ENCODE measurements around the gene EPHB4. TPM values are rescaled to one million over a fixed set of nuclear protein-coding genes. Genes with fewer than 3 reads are reported as not detected.

The EPHB4 gene
- total and polyA plus RNA-seq, 2 of the 4 experiments (the other 2 are of a cell fraction), result 34.5 to 36.4 TPM

Small RNA genes lying within 50 kb of the gene (microRNA-seq; reads per million reads assigned to microRNA genes)
- gene MIR6875 (ENCODE audit: unreplicated experiment) (not detected), gene RN7SL750P (ENCODE audit: insufficient read depth, insufficient read length) (not detected)

Small RNA genes lying within 50 kb of the gene (small RNA-seq; reads per million reads assigned to genes)
- 0 reads per million in 5 experiments for gene RN7SL750P

Other genes starting within 250 kb of the EPHB4 start
- gene LRCH4, start 241.4 kb downstream of the EPHB4 start, total RNA-seq (2012; rRNA removed), result 5.0 and 6.1 TPM in 2 replicates
- 41.3 and 42.2 TPM in 2 replicates for gene LRCH4, start 241.4 kb downstream of the EPHB4 start, polyA plus RNA-seq (2012; rRNA removed)
- gene FBXO24, start 241.2 kb downstream of the EPHB4 start, total RNA-seq (2012; rRNA removed), result 0.28 and 0.54 TPM in 2 replicates
- gene FBXO24, start 241.2 kb downstream of the EPHB4 start, polyA plus RNA-seq (2012; rRNA removed), result 0.29 and 0.43 TPM in 2 replicates
- gene PCOLCE, start 225.2 kb downstream of the EPHB4 start, total RNA-seq (2012; rRNA removed), result 22.6 and 25.6 TPM in 2 replicates
- 364 and 385 TPM in 2 replicates for gene PCOLCE, start 225.2 kb downstream of the EPHB4 start, polyA plus RNA-seq (2012; rRNA removed)
- 2.2 and 2.3 TPM in 2 replicates for gene MOSPD3, start 215.0 kb downstream of the EPHB4 start, total RNA-seq (2012; rRNA removed)
- gene MOSPD3, start 215.0 kb downstream of the EPHB4 start, polyA plus RNA-seq (2012; rRNA removed), result 23.2 and 30.0 TPM in 2 replicates
- under 0.01 and 0.18 TPM in 2 replicates for gene TFR2, start 186.0 kb downstream of the EPHB4 start, total RNA-seq (2012; rRNA removed)
- gene TFR2, start 186.0 kb downstream of the EPHB4 start, polyA plus RNA-seq (2012; rRNA removed), result 0.24 and 0.50 TPM in 2 replicates
- not detected in 2 replicates for gene ACTL6B, start 171.1 kb downstream of the EPHB4 start, total RNA-seq (2012; rRNA removed)
- not detected in 2 replicates for gene ACTL6B, start 171.1 kb downstream of the EPHB4 start, polyA plus RNA-seq (2012; rRNA removed)
- gene GNB2, start 153.8 kb downstream of the EPHB4 start, total RNA-seq (2012; rRNA removed), result 62.0 and 67.5 TPM in 2 replicates
- gene GNB2, start 153.8 kb downstream of the EPHB4 start, polyA plus RNA-seq (2012; rRNA removed), result 245 and 279 TPM in 2 replicates
- gene GIGYF1, start 133.3 kb downstream of the EPHB4 start, total RNA-seq (2012; rRNA removed), result 3.0 and 3.3 TPM in 2 replicates
- gene GIGYF1, start 133.3 kb downstream of the EPHB4 start, polyA plus RNA-seq (2012; rRNA removed), result 10.7 and 11.6 TPM in 2 replicates
- 14.9 and 16.9 TPM in 2 replicates for gene POP7, start 121.4 kb downstream of the EPHB4 start, total RNA-seq (2012; rRNA removed)
- 38.0 and 50.5 TPM in 2 replicates for gene POP7, start 121.4 kb downstream of the EPHB4 start, polyA plus RNA-seq (2012; rRNA removed)
- not detected in 2 replicates for gene EPO, start 107.1 kb downstream of the EPHB4 start, total RNA-seq (2012; rRNA removed)
- gene EPO, start 107.1 kb downstream of the EPHB4 start, polyA plus RNA-seq (2012; rRNA removed), result not detected in 2 replicates
- not detected in 2 replicates for gene ZAN, start 93.9 kb downstream of the EPHB4 start, total RNA-seq (2012; rRNA removed)
- not detected in 2 replicates for gene ZAN, start 93.9 kb downstream of the EPHB4 start, polyA plus RNA-seq (2012; rRNA removed)
- 3.3 and 4.5 TPM in 2 replicates for gene SLC12A9, start 25.2 kb upstream of the EPHB4 start, total RNA-seq (2012; rRNA removed)
- 16.2 and 17.7 TPM in 2 replicates for gene SLC12A9, start 25.2 kb upstream of the EPHB4 start, polyA plus RNA-seq (2012; rRNA removed)
- 36.4 and 39.2 TPM in 2 replicates for gene TRIP6, start 39.9 kb upstream of the EPHB4 start, total RNA-seq (2012; rRNA removed)
- gene TRIP6, start 39.9 kb upstream of the EPHB4 start, polyA plus RNA-seq (2012; rRNA removed), result 72.3 and 89.0 TPM in 2 replicates
- 41.4 and 45.3 TPM in 2 replicates for gene SRRT, start 47.6 kb upstream of the EPHB4 start, total RNA-seq (2012; rRNA removed)
- 89.5 and 93.5 TPM in 2 replicates for gene SRRT, start 47.6 kb upstream of the EPHB4 start, polyA plus RNA-seq (2012; rRNA removed)
- 0.28 and 0.36 TPM in 2 replicates for gene UFSP1, start 62.2 kb upstream of the EPHB4 start, total RNA-seq (2012; rRNA removed)
- gene UFSP1, start 62.2 kb upstream of the EPHB4 start, polyA plus RNA-seq (2012; rRNA removed), result 1.0 TPM in 2 replicates
- gene ACHE, start 68.4 kb upstream of the EPHB4 start, total RNA-seq (2012; rRNA removed), result not detected in 2 replicates
- gene ACHE, start 68.4 kb upstream of the EPHB4 start, polyA plus RNA-seq (2012; rRNA removed), result 0.41 and 0.65 TPM in 2 replicates
- gene MUC3A, start 122.0 kb upstream of the EPHB4 start, total RNA-seq (2012; rRNA removed), result not detected in 2 replicates
- gene MUC3A, start 122.0 kb upstream of the EPHB4 start, polyA plus RNA-seq (2012; rRNA removed), result 0.05 TPM in 1 of 2 replicates, not detected in the other
- gene MUC12, start 142.0 kb upstream of the EPHB4 start, total RNA-seq (2012; rRNA removed), result not detected in 2 replicates
- 4.0 and 4.1 TPM in 2 replicates for gene MUC12, start 142.0 kb upstream of the EPHB4 start, polyA plus RNA-seq (2012; rRNA removed)
- not detected in 2 replicates for gene MUC17, start 192.6 kb upstream of the EPHB4 start, total RNA-seq (2012; rRNA removed)
- gene MUC17, start 192.6 kb upstream of the EPHB4 start, polyA plus RNA-seq (2012; rRNA removed), result under 0.01 TPM in 1 of 2 replicates, not detected in the other

All from IMR-90 (cell line).